GM18951 (cell line): ENCODE results near the gene SEPHS2.
"Not testable (repeated sequence)": the region's sequence is repeated elsewhere in the genome, so short reads cannot be mapped to it uniquely, and the experiment has no call there.

Experiments used
- POLR2A ChIP-seq: IDR thresholded peaks from 4 replicates; pipeline ENCODE4 v1.6.1; 2011; ENCODE audit warnings: mild to moderate bottlenecking; ENCODE audit not compliant: insufficient read length, insufficient read depth; ENCODE audit errors: extremely low read depth
- in situ Hi-C: fragments of 300-500 bp; cut with MboI; formaldehyde crosslinking; loops from one replicate; pipeline ENCODE4 v1.12.0; 2022; ENCODE audit warnings: low sequenced_read_pairs, mixed read lengths, inconsistent platforms; ENCODE audit not compliant: unreplicated experiment

SEPHS2 gene, protein sequence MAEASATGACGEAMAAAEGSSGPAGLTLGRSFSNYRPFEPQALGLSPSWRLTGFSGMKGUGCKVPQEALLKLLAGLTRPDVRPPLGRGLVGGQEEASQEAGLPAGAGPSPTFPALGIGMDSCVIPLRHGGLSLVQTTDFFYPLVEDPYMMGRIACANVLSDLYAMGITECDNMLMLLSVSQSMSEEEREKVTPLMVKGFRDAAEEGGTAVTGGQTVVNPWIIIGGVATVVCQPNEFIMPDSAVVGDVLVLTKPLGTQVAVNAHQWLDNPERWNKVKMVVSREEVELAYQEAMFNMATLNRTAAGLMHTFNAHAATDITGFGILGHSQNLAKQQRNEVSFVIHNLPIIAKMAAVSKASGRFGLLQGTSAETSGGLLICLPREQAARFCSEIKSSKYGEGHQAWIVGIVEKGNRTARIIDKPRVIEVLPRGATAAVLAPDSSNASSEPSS

DNA sequence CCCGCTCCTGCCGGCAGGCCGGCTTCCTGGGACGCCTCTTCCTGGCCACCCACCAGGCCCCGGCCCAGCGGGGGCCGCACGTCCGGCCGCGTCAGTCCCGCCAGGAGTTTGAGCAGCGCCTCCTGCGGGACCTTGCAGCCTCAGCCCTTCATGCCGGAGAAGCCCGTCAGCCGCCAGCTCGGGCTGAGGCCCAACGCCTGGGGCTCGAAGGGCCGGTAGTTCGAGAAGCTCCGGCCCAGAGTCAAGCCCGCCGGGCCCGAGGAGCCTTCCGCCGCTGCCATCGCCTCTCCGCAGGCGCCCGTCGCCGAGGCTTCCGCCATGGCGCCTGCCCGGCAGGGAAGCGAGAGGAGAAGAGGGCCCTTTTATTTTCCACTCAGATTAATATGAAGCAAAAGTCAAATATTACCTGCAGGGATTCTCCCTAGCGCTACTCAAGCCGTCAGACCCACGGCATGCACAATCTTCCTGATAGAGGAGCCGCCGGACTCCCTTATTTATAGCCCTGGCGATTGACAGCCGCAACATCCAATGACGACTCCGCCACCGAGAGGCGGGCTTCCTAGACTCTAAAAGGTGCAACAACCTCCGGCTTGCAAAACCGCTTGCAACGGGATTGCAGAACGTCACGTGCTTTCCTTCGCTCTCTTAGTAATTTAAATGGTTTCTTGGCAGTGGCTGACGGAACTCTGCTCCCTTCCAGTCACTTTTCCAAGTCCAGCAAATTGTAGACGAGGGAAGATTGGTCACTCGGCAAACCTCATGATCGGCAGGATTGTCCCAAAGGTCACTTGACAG, at the start of gene SEPHS2:
TSS of gene SEPHS2 (minus strand) at position 467 of the 795 bp plus-strand sequence. CDS start at position 320, 147 bp downstream.
- in situ Hi-C loops: no loop called here
- peak; percentile 95 for TF ChIP-seq POLR2A

DNA sequence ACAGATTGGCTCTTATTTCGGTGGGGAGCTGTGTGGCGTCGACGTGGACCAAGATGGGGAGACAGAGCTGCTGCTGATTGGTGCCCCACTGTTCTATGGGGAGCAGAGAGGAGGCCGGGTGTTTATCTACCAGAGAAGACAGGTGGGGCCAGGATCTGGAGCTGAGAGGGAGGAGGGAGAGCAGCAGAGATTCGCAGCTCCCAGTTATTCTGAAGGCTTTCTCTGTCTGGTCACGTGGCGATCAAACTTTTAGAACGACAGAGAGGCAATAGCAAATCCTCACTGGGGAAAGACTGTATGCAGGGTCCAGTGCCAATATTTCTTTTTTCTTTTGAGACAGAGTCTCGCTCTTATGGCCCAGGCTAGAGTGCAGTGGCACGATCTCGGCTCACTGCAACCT, 49.0 kb upstream of the SEPHS2 start:
- TF ChIP-seq POLR2A: no peak
- in situ Hi-C loops: no loop called here

DNA sequence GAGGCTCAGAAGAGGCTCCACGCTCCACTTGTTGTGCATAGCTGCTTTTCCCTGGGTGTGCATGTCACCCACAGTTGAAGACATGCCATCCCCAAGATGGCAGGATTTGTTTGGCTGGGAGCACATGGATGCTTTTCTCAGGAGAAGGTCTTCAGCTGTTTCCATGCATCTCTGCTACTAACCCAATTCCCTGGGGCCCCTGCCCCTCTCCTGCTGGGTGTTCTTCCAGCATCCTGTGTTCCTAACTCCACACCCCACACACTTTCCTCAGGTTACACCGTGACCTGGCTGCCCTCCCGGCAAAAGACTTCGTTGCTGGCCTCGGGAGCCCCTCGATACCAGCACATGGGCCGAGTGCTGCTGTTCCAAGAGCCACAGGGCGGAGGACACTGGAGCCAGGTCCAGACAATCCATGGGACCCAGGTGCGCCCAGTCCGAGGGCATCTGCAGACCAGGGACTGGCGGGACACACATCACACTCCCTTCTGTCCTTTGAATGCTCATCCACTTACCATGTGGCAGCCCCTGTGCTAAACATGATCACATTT, 48.3 kb upstream of the SEPHS2 start:
- in situ Hi-C loops: no loop called here
- no peak for TF ChIP-seq POLR2A

DNA sequence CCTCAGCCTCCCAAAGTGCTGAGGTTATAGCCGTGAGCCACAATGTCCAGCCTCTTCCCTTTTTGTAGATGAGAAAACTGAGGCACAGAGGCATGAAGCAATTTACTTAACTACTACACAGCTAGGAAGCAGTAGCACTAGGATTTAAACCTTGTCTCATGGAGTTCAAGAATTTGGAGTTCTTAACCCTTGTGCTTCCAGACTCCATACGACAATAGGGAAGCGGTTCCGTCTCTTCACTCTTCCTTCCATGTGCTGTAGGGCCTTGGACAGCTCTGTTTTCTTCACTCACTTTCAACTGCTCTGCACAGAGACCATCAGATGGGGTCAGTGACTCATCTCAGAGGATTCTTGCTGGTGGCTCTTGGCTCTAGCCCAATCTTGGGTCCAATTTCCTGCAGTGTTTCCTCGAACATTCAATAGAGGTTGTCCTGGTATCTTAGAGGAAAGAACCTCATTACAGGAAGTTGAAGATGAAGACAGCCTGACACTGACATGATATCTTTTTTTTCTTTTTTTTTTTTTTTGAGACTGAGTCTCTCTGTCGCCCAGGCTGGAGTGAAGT, 46.2 kb upstream of the SEPHS2 start:
- TF ChIP-seq POLR2A: no peak
- in situ Hi-C loops: no loop called here

DNA sequence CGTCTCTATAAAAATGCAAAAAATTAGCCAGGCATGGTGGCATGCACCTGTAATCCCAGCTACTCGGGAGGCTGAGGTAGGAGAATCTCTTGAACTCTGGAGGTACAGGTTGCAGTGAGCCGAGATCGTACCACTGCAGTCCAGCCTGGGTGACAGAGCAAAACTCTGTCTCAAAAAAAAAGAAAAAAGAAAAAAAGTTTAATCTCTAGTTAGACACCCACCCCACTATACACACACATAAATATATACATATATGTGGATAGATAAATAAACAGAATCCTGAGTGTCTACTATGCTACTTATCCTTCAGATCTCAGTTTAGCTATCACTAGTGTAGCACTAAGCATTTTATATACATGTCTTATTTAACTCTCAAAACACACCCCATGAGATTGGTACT, 45.6 kb upstream of the SEPHS2 start:
- in situ Hi-C loops: no loop called here

DNA sequence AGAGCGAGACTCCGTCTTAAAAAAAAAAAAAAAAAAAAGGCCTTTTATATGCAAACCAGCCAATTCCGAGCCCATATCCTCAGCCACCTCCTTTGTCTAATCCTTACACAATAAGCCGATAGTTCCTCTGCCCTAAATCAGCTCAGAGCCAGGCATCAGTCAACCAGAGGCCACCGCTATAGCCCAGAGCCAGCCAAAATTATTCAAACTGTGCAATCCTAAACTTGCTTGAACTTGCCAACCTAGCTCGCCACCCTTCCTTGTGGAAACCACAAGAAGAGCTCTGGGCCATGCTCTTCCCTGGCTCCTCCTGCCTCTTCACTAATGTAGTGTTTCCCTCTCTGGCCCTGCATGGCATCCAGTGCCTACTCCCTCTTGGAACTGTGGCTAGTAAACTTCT, 44.5 kb upstream of the SEPHS2 start:
- no peak for TF ChIP-seq POLR2A
- in situ Hi-C loops: no loop called here

More for the DNA sequence above, 45.6 kb upstream of the SEPHS2 start:
- TF ChIP-seq POLR2A: no peak

DNA sequence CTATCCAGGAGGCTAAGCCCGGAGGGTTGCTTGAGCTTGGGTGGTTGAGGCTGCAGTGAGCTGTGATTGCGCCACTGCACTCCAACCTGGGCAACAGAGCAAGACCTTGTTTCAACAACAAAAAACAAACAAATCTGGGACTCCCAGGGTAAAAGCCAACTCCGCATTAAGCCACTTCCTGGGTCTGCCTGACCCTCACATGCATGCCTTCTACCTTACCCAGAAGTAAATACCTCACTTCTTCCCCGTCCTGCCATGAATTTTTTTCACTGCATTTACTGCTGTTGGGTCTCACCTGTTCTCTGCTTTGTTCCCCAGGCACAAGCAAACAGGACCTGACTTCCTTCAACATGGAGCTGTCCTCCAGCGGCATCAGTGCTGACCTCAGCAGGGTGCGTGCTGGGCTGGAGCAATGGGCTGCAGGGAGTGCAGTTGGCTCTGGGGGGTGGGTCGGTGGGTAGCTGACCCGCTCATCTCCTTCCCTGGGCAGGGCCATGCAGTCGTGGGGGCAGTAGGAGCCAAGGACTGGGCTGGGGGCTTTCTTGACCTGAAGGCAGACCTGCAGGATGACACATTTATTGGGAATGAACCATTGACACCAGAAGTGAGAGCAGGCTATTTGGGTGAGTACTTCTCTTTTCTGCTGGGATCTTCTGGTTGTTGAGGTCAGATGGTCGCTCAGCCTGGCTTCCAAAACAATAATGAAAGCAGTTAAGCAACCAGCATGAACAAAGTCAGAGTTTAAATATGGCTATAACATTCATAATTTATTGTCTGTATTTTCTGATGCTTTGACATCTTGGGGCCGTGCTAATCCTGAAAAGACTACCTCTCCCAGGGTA, 43.3 kb upstream of the SEPHS2 start:
- no peak for TF ChIP-seq POLR2A

DNA sequence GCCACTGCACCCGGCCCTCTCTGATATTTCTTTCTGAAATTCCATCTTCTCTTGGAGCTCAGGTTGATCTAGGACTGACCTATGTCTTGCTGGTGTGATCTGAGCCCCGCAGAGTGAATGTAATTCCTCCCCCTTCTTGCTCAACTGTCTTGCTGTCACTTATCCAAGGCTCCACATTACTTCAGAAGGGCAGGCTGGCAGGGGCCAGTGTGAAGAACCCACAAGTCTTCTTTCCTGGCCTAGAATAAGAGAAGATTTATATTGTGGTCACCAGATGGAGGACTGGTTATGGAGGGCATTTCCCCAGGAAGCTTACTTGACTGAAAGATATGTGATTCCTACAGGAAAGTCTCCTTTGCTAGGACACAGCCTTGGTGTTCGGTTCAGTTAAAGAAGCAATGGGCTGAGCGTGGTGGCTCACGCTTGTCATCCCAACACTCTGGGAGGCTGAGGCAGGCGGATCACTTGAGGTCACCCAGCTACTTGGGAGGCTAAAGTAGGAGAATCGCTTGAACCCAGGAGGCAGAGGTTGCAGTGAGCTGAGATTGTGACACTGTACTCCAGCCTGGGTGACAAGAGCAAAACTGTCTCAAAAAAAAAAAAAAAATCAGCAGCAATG, 40.3 kb upstream of the SEPHS2 start:
- in situ Hi-C loops: no loop called here
- no peak for TF ChIP-seq POLR2A

More for the DNA sequence above, 43.3 kb upstream of the SEPHS2 start:
- in situ Hi-C loops: no loop called here

DNA sequence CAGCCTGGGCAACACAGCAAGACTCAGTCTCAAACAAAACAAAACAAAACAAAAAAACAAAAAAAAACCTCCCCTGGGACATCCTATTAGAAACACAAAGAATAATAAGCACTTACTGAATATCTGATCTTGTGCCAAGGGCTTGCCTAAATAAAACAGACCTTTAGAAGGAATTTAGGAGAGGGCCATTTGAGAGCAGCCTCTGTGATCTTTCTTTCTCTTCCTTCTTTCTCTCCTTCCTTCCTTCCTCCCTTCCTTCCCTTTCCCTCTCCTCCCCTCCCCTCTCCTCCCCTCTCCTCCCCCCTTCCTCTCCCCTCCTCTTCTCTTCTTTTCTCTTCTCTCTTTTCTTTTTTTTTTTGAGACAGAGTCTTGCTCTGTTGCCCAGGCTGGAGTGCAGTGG, 39.2 kb upstream of the SEPHS2 start:
- no peak for TF ChIP-seq POLR2A
- in situ Hi-C loops: no loop called here

DNA sequence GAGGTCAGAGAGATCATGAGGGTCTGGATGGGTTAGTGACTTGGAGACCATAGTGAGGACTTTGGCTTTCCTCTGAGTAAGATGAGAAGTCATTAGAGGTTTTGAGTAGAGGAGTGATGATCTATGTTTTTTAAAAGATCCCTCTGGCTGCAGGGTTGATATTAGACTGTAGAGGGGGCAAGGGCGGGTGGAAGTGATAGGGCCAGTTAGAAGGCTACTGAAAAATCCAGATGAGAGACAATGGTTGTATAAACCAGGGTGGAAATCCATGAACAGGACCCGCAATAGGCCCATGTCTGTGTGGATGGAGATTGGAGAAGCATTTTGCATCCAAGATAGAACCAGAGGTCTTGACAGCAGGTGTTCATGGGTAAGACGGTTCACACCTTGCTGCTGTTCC, 36.7 kb upstream of the SEPHS2 start:
- in situ Hi-C loops: no loop called here
- TF ChIP-seq POLR2A: no peak

DNA sequence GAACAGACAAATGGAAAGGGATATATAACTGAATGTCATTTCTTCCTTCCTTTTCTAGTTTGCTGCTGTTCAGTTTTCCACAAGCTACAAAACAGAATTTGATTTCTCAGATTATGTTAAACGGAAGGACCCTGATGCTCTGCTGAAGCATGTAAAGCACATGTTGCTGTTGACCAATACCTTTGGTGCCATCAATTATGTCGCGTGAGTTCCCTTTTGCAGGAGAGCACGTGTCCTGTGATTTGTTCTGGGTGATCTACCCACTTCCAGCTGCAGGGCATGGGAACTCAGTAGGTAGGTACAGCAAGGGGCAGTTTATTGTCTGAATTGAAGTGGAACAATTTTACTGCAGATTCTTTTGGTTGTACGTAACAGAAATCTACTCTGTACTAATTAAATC, 35.7 kb upstream of the SEPHS2 start:
- TF ChIP-seq POLR2A: no peak
- in situ Hi-C loops: no loop called here

DNA sequence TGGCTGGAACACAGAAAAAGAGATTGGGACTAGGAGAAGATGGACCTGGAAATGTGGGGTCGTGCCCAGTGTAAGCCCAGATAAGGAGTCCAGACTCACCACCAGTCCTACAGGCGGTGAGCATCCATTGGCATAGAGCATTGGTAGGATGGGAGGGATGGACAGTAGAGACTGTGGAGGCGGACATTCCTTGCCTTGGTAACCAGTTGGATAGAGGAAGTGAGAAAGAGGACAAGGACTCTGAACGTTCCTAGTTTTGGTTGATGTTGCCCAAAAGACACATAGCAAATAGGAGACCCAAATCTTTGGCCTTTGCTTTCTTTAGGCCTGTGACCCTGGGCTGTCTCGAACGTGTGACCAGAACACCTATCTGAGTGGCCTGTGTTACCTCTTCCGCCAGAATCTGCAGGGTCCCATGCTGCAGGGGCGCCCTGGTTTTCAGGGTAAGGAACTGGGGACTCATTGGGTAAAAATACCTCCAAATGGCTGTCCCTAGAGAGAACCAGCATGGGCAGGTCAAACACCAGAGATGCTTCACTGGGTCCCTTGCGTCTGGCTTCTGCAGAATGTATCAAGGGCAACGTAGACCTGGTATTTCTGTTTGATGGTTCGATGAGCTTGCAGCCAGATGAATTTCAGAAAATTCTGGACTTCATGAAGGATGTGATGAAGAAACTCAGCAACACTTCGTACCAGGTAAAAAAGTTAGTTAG, 33.2 kb upstream of the SEPHS2 start:
- TF ChIP-seq POLR2A: peak; percentile 4
- in situ Hi-C loops: no loop called here

DNA sequence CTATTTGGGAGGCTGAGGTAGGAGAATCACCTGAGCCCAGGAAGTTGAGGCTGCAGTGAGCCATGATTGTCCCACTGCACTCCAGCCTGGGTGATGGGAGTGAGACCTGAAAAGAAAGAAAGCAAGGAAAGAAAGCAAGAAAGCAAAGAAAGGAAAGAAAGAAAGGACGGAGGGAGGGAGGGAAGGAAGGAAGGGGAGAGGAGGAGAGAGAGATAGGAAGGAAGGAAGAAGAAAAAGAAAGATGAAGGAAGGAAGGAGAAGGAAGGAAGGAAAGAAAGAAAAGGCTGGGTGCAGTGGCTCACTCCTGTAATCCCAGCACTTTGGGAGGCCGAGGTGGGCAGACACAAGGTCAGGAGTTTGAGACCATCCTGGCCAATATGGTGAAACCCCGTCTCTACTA, 32.1 kb upstream of the SEPHS2 start:
- in situ Hi-C loops: not testable (repeated sequence)
